Osteoblast (primary cell): ENCODE results near the gene KCNA1. TPM values are rescaled to one million over a fixed set of nuclear protein-coding genes. Genes with fewer than 3 reads are reported as not detected.
"Not testable (repeated sequence)": the region's sequence is repeated elsewhere in the genome, so short reads cannot be mapped to it uniquely, and the experiment has no call there.

Experiments
- DNase-seq: peaks from one replicate; pipeline ENCODE4 v3.0.0; 2011; ENCODE audit warnings: low spot score, mixed read lengths; ENCODE audit not compliant: insufficient read length; ENCODE audit errors: missing footprints
- H2AFZ ChIP-seq: 2 replicates; pipeline ENCODE4 v1.6.0; 2011; ENCODE audit warnings: mild to moderate bottlenecking, low read length
- H3K27ac ChIP-seq: 2 replicates; pipeline ENCODE4 v1.5.1; 2011; ENCODE audit warnings: mild to moderate bottlenecking, low read depth, low read length, moderate library complexity
- H3K27me3 ChIP-seq: 2 replicates; pipeline ENCODE4 v1.6.0; 2012; ENCODE audit warnings: mild to moderate bottlenecking, control low read depth, inconsistent platforms, low read length, moderate library complexity; ENCODE audit not compliant: insufficient read depth
- H3K36me3 ChIP-seq: 2 replicates; pipeline ENCODE4 v1.5.1; 2011; ENCODE audit warnings: mild to moderate bottlenecking, low read length, control low read depth, moderate library complexity; ENCODE audit not compliant: insufficient read depth
- H3K4me1 ChIP-seq: 2 replicates; pipeline ENCODE4 v1.5.1; 2011; ENCODE audit warnings: mild to moderate bottlenecking, low read length, control low read depth, moderate library complexity; ENCODE audit not compliant: insufficient read depth
- H3K4me2 ChIP-seq: 2 replicates; pipeline ENCODE4 v1.6.0; 2011; ENCODE audit warnings: mild to moderate bottlenecking, low read length; ENCODE audit not compliant: insufficient read depth
- H3K4me3 ChIP-seq: fragments of 200-600 bp; sonication (generic); 3 replicates; pipeline ENCODE4 v1.5.1; 2012; ENCODE audit warnings: mild to moderate bottlenecking, low read length, inconsistent platforms; ENCODE audit not compliant: insufficient read depth
- H3K79me2 ChIP-seq: 2 replicates; pipeline ENCODE4 v1.6.0; 2012; ENCODE audit warnings: mild to moderate bottlenecking, low read length, control low read depth, inconsistent platforms; ENCODE audit not compliant: insufficient read depth
- H3K9me3 ChIP-seq: 2 replicates; pipeline ENCODE4 v1.5.1; 2011; ENCODE audit warnings: low read depth, low read length, control low read depth
- H4K20me1 ChIP-seq: 2 replicates; pipeline ENCODE4 v1.6.0; 2012; ENCODE audit warnings: mild to moderate bottlenecking, low read length, control low read depth; ENCODE audit not compliant: insufficient read depth
- CTCF ChIP-seq: IDR thresholded peaks from 2 replicates; pipeline ENCODE4 v1.5.1; 2011; ENCODE audit warnings: mild to moderate bottlenecking, low read depth, low read length, moderate library complexity; ENCODE audit errors: extremely low read depth
- total RNA-seq: library from RNA; depleted of rRNA; stranded (reverse); fragments of >200 nt; gene quantifications from 2 replicates; pipeline ENCODE4 v1.2.3, GENCODE V29; 2012

KCNA1 gene
- total RNA-seq, 1 donor: under 0.01 TPM

- H3K4me2 ChIP-seq: no peak overlapping the region
- H2AFZ ChIP-seq: no peak overlapping the region
- no peak overlapping the region for H3K27ac ChIP-seq
- H3K36me3 ChIP-seq: no peaks in the 10 kb centered on the region
- no peaks in the 10 kb centered on the region for H3K79me2 ChIP-seq
- DNase-seq: no peak
- H3K27me3 ChIP-seq: no peaks in the 10 kb centered on the region
- H3K4me1 ChIP-seq: no peaks in the 10 kb centered on the region
- no peaks in the 10 kb centered on the region for H3K9me3 ChIP-seq
- no peak overlapping the region for H3K4me3 ChIP-seq
- no peaks in the 10 kb centered on the region for H4K20me1 ChIP-seq
- no peak for TF ChIP-seq CTCF
Measured at GRCh38 chr12:4871514-4871913, 38.2 kb upstream of the KCNA1 start.

DNA sequence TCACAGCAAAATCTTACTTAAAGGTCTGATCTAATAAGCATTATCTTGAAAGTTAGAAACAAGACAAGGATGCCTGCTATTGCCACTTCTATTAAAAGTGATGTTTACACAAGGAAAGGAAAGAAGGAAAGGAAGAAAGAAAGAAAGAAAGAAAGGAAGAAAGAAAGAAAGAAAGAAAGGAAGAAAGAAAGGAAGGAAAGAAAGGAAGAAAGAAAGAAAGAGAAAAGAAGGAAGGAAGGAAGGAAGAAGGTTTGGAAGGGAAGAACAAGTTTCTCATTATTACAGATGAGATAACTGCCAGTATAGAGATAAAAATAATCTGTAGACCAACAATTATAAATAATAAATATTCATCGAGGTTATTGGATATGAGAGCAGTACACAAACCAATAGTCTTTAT lies 35.8 kb upstream of the KCNA1 start:
- Histone ChIP-seq H3K4me2 (no peak overlapping the region), H3K79me2 (no peaks in the 10 kb centered on the region), H3K4me3 (no peak overlapping the region), H3K36me3 (no peaks in the 10 kb centered on the region), H4K20me1 (no peaks in the 10 kb centered on the region), H3K9me3 (no peaks in the 10 kb centered on the region), H3K27ac (no peak overlapping the region), H3K4me1 (no peaks in the 10 kb centered on the region), H2AFZ (no peak overlapping the region), H3K27me3 (no peaks in the 10 kb centered on the region)
- no peak for DNase-seq
- TF ChIP-seq CTCF: no peak

DNA sequence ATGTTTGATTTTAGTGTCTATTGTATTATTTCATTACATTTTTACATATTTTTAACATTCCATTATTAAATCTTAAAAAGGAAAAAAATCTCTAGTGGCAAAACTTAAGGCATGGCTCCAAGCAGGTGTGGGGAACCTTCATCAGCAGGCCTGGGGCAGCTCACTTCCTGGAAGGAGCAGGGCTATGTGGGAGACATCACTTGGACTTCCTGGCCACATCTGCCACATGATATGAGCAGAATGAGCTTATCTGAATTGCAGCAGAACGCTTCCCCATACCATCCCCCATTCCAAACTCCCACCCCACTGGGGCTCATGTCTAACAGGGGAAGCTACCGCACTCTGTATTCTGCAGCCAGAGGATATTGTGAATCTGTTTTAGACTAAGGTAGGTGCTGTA lies 35.0 kb upstream of the KCNA1 start:
- Histone ChIP-seq H4K20me1 (no peaks in the 10 kb centered on the region), H3K79me2 (no peaks in the 10 kb centered on the region), H3K27me3 (no peaks in the 10 kb centered on the region), H3K4me3 (no peak overlapping the region), H2AFZ (no peak overlapping the region), H3K36me3 (no peaks in the 10 kb centered on the region), H3K4me1 (no peaks in the 10 kb centered on the region), H3K9me3 (no peaks in the 10 kb centered on the region), H3K27ac (no peak overlapping the region), H3K4me2 (no peak overlapping the region)
- DNase-seq: no peak
- TF ChIP-seq CTCF: no peak

GRCh38 chr12:4879481-4879880 lies 30.2 kb upstream of the KCNA1 start:
- not testable (repeated sequence) for H3K27ac ChIP-seq, H4K20me1 ChIP-seq, H3K4me1 ChIP-seq, H3K27me3 ChIP-seq, H3K4me2 ChIP-seq, H3K4me3 ChIP-seq, H3K36me3 ChIP-seq, H2AFZ ChIP-seq, H3K79me2 ChIP-seq, H3K9me3 ChIP-seq, DNase-seq
